AG09309 (cell line): ENCODE results near the gene RXRB.
"Not testable (repeated sequence)": the region's sequence is repeated elsewhere in the genome, so short reads cannot be mapped to it uniquely, and the experiment has no call there.

Experiments
- DNase-seq: peaks from one replicate; pipeline ENCODE4 v3.0.0-alpha.2; 2010; ENCODE audit warnings: low read depth
- H3K4me3 ChIP-seq: 2 replicates; pipeline ENCODE4 v1.5.1; 2011; ENCODE audit warnings: mild to moderate bottlenecking, low read depth, low read length, moderate library complexity; ENCODE audit not compliant: control insufficient read depth
- CTCF ChIP-seq: IDR thresholded peaks from 2 replicates; pipeline ENCODE4 v1.5.1; 2011; ENCODE audit warnings: mild to moderate bottlenecking, low read depth, low read length, inconsistent platforms; ENCODE audit not compliant: insufficient read depth, control insufficient read depth; ENCODE audit errors: missing control alignments

RXRB gene

GRCh38 chr6:33156964-33157363 lies 43.5 kb downstream of the RXRB start:
- H3K4me3 ChIP-seq = no peak overlapping the region
- DNase-seq = no peak
- TF ChIP-seq CTCF = no peak

GRCh38 chr6:33156561-33156960 lies 43.9 kb downstream of the RXRB start:
- no peak for DNase-seq
- no peak overlapping the region for H3K4me3 ChIP-seq
- TF ChIP-seq CTCF = no peak

GRCh38 chr6:33154349-33154748 lies 46.1 kb downstream of the RXRB start:
- no peak overlapping the region for H3K4me3 ChIP-seq
- no peak for DNase-seq
- no peak for TF ChIP-seq CTCF

GRCh38 chr6:33151050-33151449 lies 49.4 kb downstream of the RXRB start:
- TF ChIP-seq CTCF = no peak
- no peak overlapping the region for H3K4me3 ChIP-seq
- no peak for DNase-seq

GRCh38 chr6:33150560-33150959 lies 49.9 kb downstream of the RXRB start:
- not testable (repeated sequence) for DNase-seq, H3K4me3 ChIP-seq

- H3K4me3 ChIP-seq = no peak overlapping the region
- DNase-seq = peak; percentile 24
- peak; percentile 79 for TF ChIP-seq CTCF
These were observed 52.4 kb downstream of the RXRB start for GRCh38 chr6:33147807-33148666.

GRCh38 chr6:33144373-33144772 lies 56.1 kb downstream of the RXRB start:
- TF ChIP-seq CTCF = no peak
- H3K4me3 ChIP-seq = no peak overlapping the region
- no peak for DNase-seq
